Ovary (tissue), 9 donors: ENCODE measurements around the gene SLC29A3. TPM values are rescaled to one million over a fixed set of nuclear protein-coding genes. Genes with fewer than 3 reads are reported as not detected.
"Not testable (repeated sequence)": the region's sequence is repeated elsewhere in the genome, so short reads cannot be mapped to it uniquely, and the experiment has no call there.

Source experiments
- DNase-seq, 5 donors: peaks; one replicate each; pipeline ENCODE4 v3.0.0-alpha.2; 2019 to 2020
- H3K27ac ChIP-seq, 2 donors: fragments of 200-600 bp; one replicate each; pipeline versions ENCODE4 v1.5.1 to v1.8.0; 2019 to 2022
- H3K27me3 ChIP-seq: fragments of 200-600 bp; one replicate; pipeline ENCODE4 v1.8.0; 2022
- H3K36me3 ChIP-seq: fragments of 200-600 bp; sonication (generic); one replicate; pipeline ENCODE4 v1.5.1; 2019
- H3K4me1 ChIP-seq: one replicate; pipeline ENCODE4 v1.8.1; 2013; ENCODE audit warnings: mild to moderate bottlenecking, moderate library complexity; ENCODE audit not compliant: insufficient read depth
- H3K4me3 ChIP-seq: fragments of 200-600 bp; sonication (generic); one replicate; pipeline ENCODE4 v1.5.1; 2017
- H3K9me3 ChIP-seq, 2 donors: fragments of 200-600 bp in 1 of 2; sonication (generic) in 1 of 2; one replicate each; pipeline versions ENCODE4 v1.5.1 to v1.8.1; 2013 to 2019; ENCODE audit warnings: mild to moderate bottlenecking in 1 of 2, moderate library complexity in 1 of 2
- EP300 ChIP-seq: sonication (generic); formaldehyde crosslinking; IDR thresholded peaks from one replicate; pipeline ENCODE4 v1.6.1; 2017; ENCODE audit warnings: antibody characterized with exemption
- POLR2A ChIP-seq: fragments of 450-650 bp; IDR thresholded peaks from one replicate; pipeline ENCODE4 v1.6.1; 2017; ENCODE audit warnings: antibody characterized with exemption, mild to moderate bottlenecking, moderate library complexity
- WGBS, 3 donors: extraction: QIAGEN DNeasy Blood & Tissue Kit in 1 of 3; methylation state at CpG; one replicate each; pipeline versions ENCODE4 v1.1.5 to v1.1.7; 2013 to 2017; 5-methylcytosine and 5-hydroxymethylcytosine counted together
- intact Hi-C, 4 donors: fragments of 100-400 bp; cut with DNase I; formaldehyde crosslinking; loops; one replicate each; pipeline versions ENCODE4 v1.11.0 to v1.15.1; 2022 to 2023
- polyA plus RNA-seq, 2 donors: library from polyadenylated mRNA; stranded (reverse); fragments of 200-250 nt in 1 of 2; fragments of 350-450 nt in 1 of 2; fragmentation: Illumina TruSeq in 1 of 2; extraction: RNeasy Lipid Tissue Mini Kit (QIAGEN cat#74804) in 1 of 2; gene quantifications; one replicate each; pipeline ENCODE4 v1.2.3, GENCODE V29; 2013 to 2014
- total RNA-seq, 7 donors: library from RNA; depleted of rRNA in 2 of 7; stranded (reverse); fragments of >200 nt in 2 of 7; fragmentation: NEBNext Ultra II Directional in 3 of 7; extraction: Animal tissue kit (Norgen Biotek cat#: 25700) in 3 of 7; gene quantifications; one replicate each; pipeline versions ENCODE4 v1.1.0 to v1.2.4, GENCODE V29; 2016 to 2023
- TF ChIP-seq, protein P1 (sequence below), 3 donors: fragments of 450-650 bp in 2 of 3; fragments of 200-600 bp in 1 of 3; IDR thresholded peaks; one replicate each; pipeline versions ENCODE4 v1.5.1 to v1.8.0; 2016 to 2022; ENCODE audit warnings: antibody characterized with exemption in 3 of 3, mild to moderate bottlenecking in 1 of 3
- donor health status: DM: no; HTN: no; CAD: no; lungs with moderate emphysema.
- donor health status: DM: no; HTN: no; CAD: no.
- donor health status: Bipolar disorder and iron deficiency.
- donor health status: DM: yes; HTN: yes; CAD: no.
- donor health status: DM: no; HTN: no; CAD: no.
- donor health status: DM: yes; HTN: yes; CAD: no.

Gene SLC29A3
- total and polyA plus RNA-seq, 9 donors = 10.1 to 18.3 (median 15.5) TPM

- H3K4me3 ChIP-seq = no peak overlapping the region
- TF ChIP-seq EP300 = no peak
- TF ChIP-seq, protein P1, sequence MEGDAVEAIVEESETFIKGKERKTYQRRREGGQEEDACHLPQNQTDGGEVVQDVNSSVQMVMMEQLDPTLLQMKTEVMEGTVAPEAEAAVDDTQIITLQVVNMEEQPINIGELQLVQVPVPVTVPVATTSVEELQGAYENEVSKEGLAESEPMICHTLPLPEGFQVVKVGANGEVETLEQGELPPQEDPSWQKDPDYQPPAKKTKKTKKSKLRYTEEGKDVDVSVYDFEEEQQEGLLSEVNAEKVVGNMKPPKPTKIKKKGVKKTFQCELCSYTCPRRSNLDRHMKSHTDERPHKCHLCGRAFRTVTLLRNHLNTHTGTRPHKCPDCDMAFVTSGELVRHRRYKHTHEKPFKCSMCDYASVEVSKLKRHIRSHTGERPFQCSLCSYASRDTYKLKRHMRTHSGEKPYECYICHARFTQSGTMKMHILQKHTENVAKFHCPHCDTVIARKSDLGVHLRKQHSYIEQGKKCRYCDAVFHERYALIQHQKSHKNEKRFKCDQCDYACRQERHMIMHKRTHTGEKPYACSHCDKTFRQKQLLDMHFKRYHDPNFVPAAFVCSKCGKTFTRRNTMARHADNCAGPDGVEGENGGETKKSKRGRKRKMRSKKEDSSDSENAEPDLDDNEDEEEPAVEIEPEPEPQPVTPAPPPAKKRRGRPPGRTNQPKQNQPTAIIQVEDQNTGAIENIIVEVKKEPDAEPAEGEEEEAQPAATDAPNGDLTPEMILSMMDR (IDR thresholded peaks at IDR 0.05) = no peak
- no peak for TF ChIP-seq POLR2A
- no peaks in the 10 kb centered on the region for H3K4me1 ChIP-seq
- no peak for DNase-seq
- no peaks in the 10 kb centered on the region for H3K27me3 ChIP-seq
- no peaks in the 10 kb centered on the region for H3K36me3 ChIP-seq
- H3K27ac ChIP-seq = no peak overlapping the region
- H3K9me3 ChIP-seq = no peaks in the 10 kb centered on the region
- intact Hi-C loops = no loop called here
- WGBS, 3 donors = 81 to 85% (median 84%) methylated on average over 12 of the region's 12 CpGs
Observed at GRCh38 chr10:71355886-71356285, 36.8 kb downstream of the SLC29A3 start.

GRCh38 chr10:71357792-71358265 is 38.8 kb downstream of the SLC29A3 start:
- Histone ChIP-seq H3K4me3 (no peak overlapping the region), H3K27me3 (no peaks in the 10 kb centered on the region), H3K36me3 (no peaks in the 10 kb centered on the region), H3K9me3 (no peaks in the 10 kb centered on the region), H3K27ac (no peak overlapping the region), H3K4me1 (no peaks in the 10 kb centered on the region)
- intact Hi-C loops = no loop called here
- WGBS, 3 donors = 28 to 34% (median 31%) methylated on average over 7 of the region's 7 CpGs
- TF ChIP-seq, protein P1 (IDR thresholded peaks at IDR 0.05) = no peak
- TF ChIP-seq EP300 (no peak), POLR2A (no peak)
- DNase-seq = peak in 4 of 5 donors; percentile 40 to 66 (median 60)

DNA sequence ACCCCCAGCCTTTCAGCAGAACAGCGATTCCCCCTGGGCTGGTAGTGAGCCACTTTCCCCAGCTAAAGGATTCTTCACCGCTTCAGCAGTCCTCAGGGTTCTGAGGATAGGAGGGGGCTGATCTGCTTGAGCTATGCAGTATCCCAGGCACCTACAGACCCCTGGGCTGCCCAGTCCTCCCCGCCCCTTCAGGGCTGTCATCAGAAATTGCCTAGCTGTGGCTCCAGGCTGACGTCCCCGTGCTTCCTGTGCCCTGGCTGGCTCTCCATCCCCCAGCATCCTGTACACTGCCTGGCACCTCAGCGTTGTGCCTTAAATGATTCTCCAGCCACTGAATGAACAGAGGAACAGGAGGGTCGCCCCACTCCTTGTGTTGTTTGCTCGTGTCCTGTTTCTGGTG is 39.2 kb downstream of the SLC29A3 start:
- Histone ChIP-seq H3K4me1 (no peaks in the 10 kb centered on the region), H3K36me3 (no peaks in the 10 kb centered on the region), H3K27me3 (no peaks in the 10 kb centered on the region), H3K27ac (peak overlapping the region in 1 of 2 donors; percentile 59), H3K9me3 (no peaks in the 10 kb centered on the region), H3K4me3 (no peak overlapping the region)
- DNase-seq = no peak
- intact Hi-C loops = no loop called here
- WGBS, 3 donors = 69 to 83% (median 83%) methylated on average over 8 of the region's 8 CpGs
- TF ChIP-seq POLR2A (no peak), EP300 (no peak)
- TF ChIP-seq, protein P1 (IDR thresholded peaks at IDR 0.05) = no peak

DNA sequence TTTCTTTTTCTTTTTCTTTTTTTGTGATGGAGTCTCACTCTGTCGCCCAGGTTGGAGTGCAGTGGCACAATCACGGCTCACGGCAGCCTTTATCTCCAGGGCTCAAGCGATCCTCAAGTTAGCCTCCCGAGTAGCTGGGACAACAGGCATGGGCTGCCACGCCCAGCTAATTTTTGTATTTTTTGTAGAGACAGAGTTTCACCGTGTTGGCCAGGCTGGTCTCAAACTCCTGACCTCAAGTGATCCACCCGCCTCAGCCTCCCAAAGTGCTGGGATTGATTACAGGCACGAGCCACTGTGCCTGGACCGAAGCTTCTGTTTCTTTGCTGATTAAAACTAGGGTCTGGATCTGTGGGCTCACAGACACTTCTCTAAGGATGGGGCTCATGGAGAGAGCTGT is 39.8 kb downstream of the SLC29A3 start:
- DNase-seq, H3K9me3 ChIP-seq, H3K27me3 ChIP-seq, H3K36me3 ChIP-seq, intact Hi-C loops, H3K4me1 ChIP-seq, H3K4me3 ChIP-seq: not testable (repeated sequence)
- 63 to 68% (median 66%) methylated on average over 10 of the region's 10 CpGs for WGBS, 3 donors
- peak overlapping the region in 1 of 2 donors; percentile 59 for H3K27ac ChIP-seq

GRCh38 chr10:71359364-71360046 is 40.4 kb downstream of the SLC29A3 start:
- H3K9me3 ChIP-seq = no peaks in the 10 kb centered on the region
- H3K27ac ChIP-seq = peak overlapping the region in 1 of 2 donors; percentile 59
- peak; percentile 74 to 89 (median 82) for DNase-seq
- H3K4me3 ChIP-seq = no peak overlapping the region
- intact Hi-C loops = no loop called here
- WGBS, 3 donors = 7 to 15% (median 13%) methylated on average over 9 of the region's 9 CpGs
- no peaks in the 10 kb centered on the region for H3K4me1 ChIP-seq
- no peaks in the 10 kb centered on the region for H3K27me3 ChIP-seq
- TF ChIP-seq EP300 = no peak
- no peak for TF ChIP-seq POLR2A
- TF ChIP-seq, protein P1 (IDR thresholded peaks at IDR 0.05) = no peak
- H3K36me3 ChIP-seq = no peaks in the 10 kb centered on the region
